ENCODE measurements around the gene CKLF. TPM values are rescaled to one million over a fixed set of nuclear protein-coding genes. Genes with fewer than 3 reads are reported as not detected.

CKLF gene
- polyA plus RNA-seq, 1 of the 3 experiments (the other 2 are of a cell fraction): 211 TPM

DNA sequence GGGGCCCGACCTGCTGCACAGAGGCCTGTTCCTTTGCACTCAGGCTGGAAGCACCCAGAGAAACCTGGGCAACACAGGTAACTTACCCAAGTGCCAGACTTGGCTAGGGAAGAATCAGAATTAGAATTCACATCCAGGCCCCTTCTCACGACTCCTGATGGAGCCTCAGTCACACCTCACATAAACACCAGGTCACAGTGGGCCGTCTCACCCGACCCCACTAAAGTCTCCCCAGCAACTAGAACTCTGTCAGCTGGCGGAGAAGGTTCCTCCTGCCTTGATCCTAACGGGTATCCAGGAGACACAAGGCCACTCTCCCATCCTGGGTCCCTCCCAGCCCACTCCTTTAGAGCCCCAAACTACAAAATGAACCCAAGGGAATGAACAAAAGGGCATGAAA is 8.8 kb upstream of the CKLF start:
- TF ChIP-seq MXI1 (IDR thresholded peaks at IDR 0.05; ENCODE audit: low read depth, low read length) (no peak), CHD2 (IDR thresholded peaks at IDR 0.05; ENCODE audit: low read length, partially characterized antibody) (no peak), FOSL2 (IDR thresholded peaks at IDR 0.05; ENCODE audit: borderline replicate concordance, low read depth) (no peak), TAF1 (IDR thresholded peaks at IDR 0.05; ENCODE audit: borderline replicate concordance, low read depth, low read length) (no peak), USF1 (IDR thresholded peaks at IDR 0.05; ENCODE audit: borderline replicate concordance, low read depth) (no peak), TEAD4 (IDR thresholded peaks at IDR 0.05; ENCODE audit: borderline replicate concordance, insufficient read depth) (no peak), RCOR1 (IDR thresholded peaks at IDR 0.05; ENCODE audit: low read length) (no peak)
- TF ChIP-seq, protein P1, sequence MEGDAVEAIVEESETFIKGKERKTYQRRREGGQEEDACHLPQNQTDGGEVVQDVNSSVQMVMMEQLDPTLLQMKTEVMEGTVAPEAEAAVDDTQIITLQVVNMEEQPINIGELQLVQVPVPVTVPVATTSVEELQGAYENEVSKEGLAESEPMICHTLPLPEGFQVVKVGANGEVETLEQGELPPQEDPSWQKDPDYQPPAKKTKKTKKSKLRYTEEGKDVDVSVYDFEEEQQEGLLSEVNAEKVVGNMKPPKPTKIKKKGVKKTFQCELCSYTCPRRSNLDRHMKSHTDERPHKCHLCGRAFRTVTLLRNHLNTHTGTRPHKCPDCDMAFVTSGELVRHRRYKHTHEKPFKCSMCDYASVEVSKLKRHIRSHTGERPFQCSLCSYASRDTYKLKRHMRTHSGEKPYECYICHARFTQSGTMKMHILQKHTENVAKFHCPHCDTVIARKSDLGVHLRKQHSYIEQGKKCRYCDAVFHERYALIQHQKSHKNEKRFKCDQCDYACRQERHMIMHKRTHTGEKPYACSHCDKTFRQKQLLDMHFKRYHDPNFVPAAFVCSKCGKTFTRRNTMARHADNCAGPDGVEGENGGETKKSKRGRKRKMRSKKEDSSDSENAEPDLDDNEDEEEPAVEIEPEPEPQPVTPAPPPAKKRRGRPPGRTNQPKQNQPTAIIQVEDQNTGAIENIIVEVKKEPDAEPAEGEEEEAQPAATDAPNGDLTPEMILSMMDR (IDR thresholded peaks at IDR 0.05): no peak
- Histone ChIP-seq H3K4me3 (ENCODE audit: low read depth in 2 of 2, low read length in 1 of 2) (no peak overlapping the region), H3K9me2 (no peaks in the 10 kb centered on the region), H3K9me3 (no peaks in the 10 kb centered on the region), H2AFZ (ENCODE audit: low read depth) (no peak overlapping the region), H4K20me1 (ENCODE audit: insufficient read depth) (no peaks in the 10 kb centered on the region), H3K79me2 (ENCODE audit: insufficient read depth) (no peaks in the 10 kb centered on the region), H3K4me1 (ENCODE audit: control insufficient read depth in 1 of 2, insufficient read depth in 2 of 2, low read depth in 1 of 2, low read length in 1 of 2) (peaks cover 0 to under 1% of the 10 kb centered on the region in 2 experiments; a peak in 1 of 4 replicates), H3K27me3 (ENCODE audit: insufficient read depth) (no peaks in the 10 kb centered on the region), H3K27ac (ENCODE audit: low read depth in 2 of 2, low read length in 1 of 2) (no peak overlapping the region), H3K4me2 (no peak overlapping the region), H3K36me3 (replicated peaks in 1 of 2; ENCODE audit: control insufficient read depth in 1 of 2, insufficient read depth in 2 of 2, low read length in 1 of 2) (peaks cover 3 to 11% of the 10 kb centered on the region in 2 experiments), H3F3A (replicated peaks; ENCODE audit: insufficient read depth) (no peaks in the 10 kb centered on the region), H3K9ac (no peak overlapping the region)
- 77% methylated on average over 3 of the region's 6 CpGs for WGBS (ENCODE audit: low lambda C conversion rate)
- ChIA-PET POLR2A (no interaction called here), CTCF (interaction anchor here (0.6 to 1.8 kb wide), 5 partner anchors 21 to 324 kb away, joined by 3 to 7 read pairs (median 3); no protein-coding TSS in a partner anchor)
- no peak for DNase-seq

- Histone ChIP-seq H3K79me2 (ENCODE audit: insufficient read depth) (no peaks in the 10 kb centered on the region), H3K9me2 (no peaks in the 10 kb centered on the region), H3F3A (replicated peaks; ENCODE audit: insufficient read depth) (peaks cover 3% of the 10 kb centered on the region), H3K9me3 (no peaks in the 10 kb centered on the region), H3K36me3 (replicated peaks in 1 of 2; ENCODE audit: control insufficient read depth in 1 of 2, insufficient read depth in 2 of 2, low read length in 1 of 2) (peaks cover 3 to 11% of the 10 kb centered on the region in 2 experiments), H3K27me3 (ENCODE audit: insufficient read depth) (no peaks in the 10 kb centered on the region), H3K4me1 (ENCODE audit: control insufficient read depth in 1 of 2, insufficient read depth in 2 of 2, low read depth in 1 of 2, low read length in 1 of 2) (peaks cover 3 to 7% of the 10 kb centered on the region in 2 experiments; a peak in 2 of 4 replicates), H3K27ac (ENCODE audit: low read depth in 2 of 2, low read length in 1 of 2) (no peak overlapping the region), H3K4me3 (ENCODE audit: low read depth in 2 of 2, low read length in 1 of 2) (no peak overlapping the region), H3K9ac (no peak overlapping the region), H2AFZ (ENCODE audit: low read depth) (no peak overlapping the region), H3K4me2 (no peak overlapping the region), H4K20me1 (ENCODE audit: insufficient read depth) (no peaks in the 10 kb centered on the region)
- no peak for TF ChIP-seq YY1 (IDR thresholded peaks at IDR 0.05; ENCODE audit: low read depth)
- no peak for TF ChIP-seq FOXM1 (IDR thresholded peaks at IDR 0.05; ENCODE audit: low read depth)
- TF ChIP-seq SMC3 (IDR thresholded peaks at IDR 0.05; ENCODE audit: low read depth, low read length): no peak
- TF ChIP-seq TAF1 (IDR thresholded peaks at IDR 0.05; ENCODE audit: borderline replicate concordance, low read depth, low read length): no peak
- WGBS (ENCODE audit: low lambda C conversion rate): 91% methylated on average over 7 of the region's 7 CpGs
- ChIA-PET CTCF (interaction anchor here (0.6 to 1.8 kb wide), 4 partner anchors 22 to 219 kb away, joined by 3 to 7 read pairs (median 4); no protein-coding TSS in a partner anchor), POLR2A (interaction anchor here (1.1 kb wide), 1 partner anchor 8 kb away, joined by 4 read pairs; the partner anchor contains the start of gene CKLF)
- no peak for DNase-seq
These were observed 8.2 kb upstream of the CKLF start for GRCh38 chr16:66544016-66544757.

Data from SK-N-SH (cell line).